HepG2 (cell line): ENCODE measurements around the gene KIAA0825. TPM values are rescaled to one million over a fixed set of nuclear protein-coding genes. Genes with fewer than 3 reads are reported as not detected.

Experiments used
- ATAC-seq: fragments of 200-7000 bp; cut with Tn5 transposase; 3 replicates; pipeline ENCODE4 v1.9.1; 2020; ENCODE audit warnings: mild to moderate bottlenecking, moderate library complexity
- BruUV-seq: library from RNA; stranded (reverse); fragments of 400-500 nt; replicated peaks from 2 replicates; lab custom pipeline; 2021; lab: Mats Ljungman, UMichigan
- CTCF ChIA-PET: fragments of 300-600 bp; formaldehyde crosslinking; extraction: SDS; loops from one replicate; lab custom pipeline; 2021; ENCODE audit warnings: low total read pairs, inconsistent platforms, low intra/inter-chr PET ratio; lab: Yijun Ruan, JAX
- POLR2A ChIA-PET: fragments of 350-600 bp; sonication (Branson Sonifier 250); formaldehyde crosslinking; loops from one replicate; lab custom pipeline; 2020; ENCODE audit warnings: antibody characterized with exemption, inconsistent platforms; lab: Yijun Ruan, JAX
- DNase-seq: peaks from one replicate; pipeline ENCODE4 v3.0.0-alpha.2; 2015; ENCODE audit warnings: low spot score
- FAIRE-seq: peaks from 3 replicates; lab custom pipeline; 2011; peaks lifted over from hg19 to GRCh38; lab: Jason Lieb, UNC
- H2AFZ ChIP-seq: one replicate; pipeline ENCODE4 v1.6.1; 2011; ENCODE audit warnings: low read length, inconsistent platforms
- H3K27ac ChIP-seq: fragments of 300-600 bp; 3 replicates; pipeline ENCODE4 v1.8.0; 2011; ENCODE audit warnings: mixed run types, mild to moderate bottlenecking, mixed read lengths, low read length, inconsistent platforms; ENCODE audit not compliant: insufficient read depth; ENCODE audit errors: extremely low read length
- H3K27me3 ChIP-seq, 2 experiments: fragments of 200-600 bp in 1 of 2; 2 replicates in 1 of 2; 3 replicates in 1 of 2; pipeline versions ENCODE4 v1.6.0 to v1.8.0; 2011; ENCODE audit warnings: low read length in 2 of 2, mild to moderate bottlenecking in 2 of 2, moderate library complexity in 2 of 2, inconsistent platforms in 1 of 2; ENCODE audit not compliant: insufficient read depth in 2 of 2, control insufficient read depth in 1 of 2
- H3K36me3 ChIP-seq, 2 experiments: fragments of 200-600 bp in 1 of 2; replicated peaks in 1 of 2; 2 replicates in 1 of 2; 3 replicates in 1 of 2; pipeline versions ENCODE4 v1.5.1 to v1.8.0; 2011; ENCODE audit warnings: low read length in 2 of 2, inconsistent platforms in 1 of 2; ENCODE audit not compliant: insufficient read depth in 2 of 2, control insufficient read depth in 1 of 2
- H3K4me1 ChIP-seq: 2 replicates; pipeline ENCODE4 v1.5.1; 2012; ENCODE audit warnings: low read length, inconsistent platforms; ENCODE audit not compliant: insufficient read depth
- H3K4me2 ChIP-seq: 2 replicates; pipeline ENCODE4 v1.6.0; 2011; ENCODE audit warnings: low read depth, low read length, inconsistent platforms
- H3K4me3 ChIP-seq, 3 experiments: fragments of 200-600 bp in 1 of 3; sonication (generic), shearing (Covaris generic) in 1 of 3; replicated peaks in 1 of 3; 2 replicates each; pipeline ENCODE4 v1.5.1; 2011 to 2016; ENCODE audit warnings: low read length in 3 of 3, inconsistent platforms in 2 of 3, low read depth in 2 of 3, mild to moderate bottlenecking in 2 of 3, control low read depth in 1 of 3, mixed read lengths in 1 of 3; ENCODE audit not compliant: insufficient read depth in 1 of 3
- H3K79me2 ChIP-seq: one replicate; pipeline ENCODE4 v1.6.1; 2011; ENCODE audit warnings: low read length, inconsistent platforms; ENCODE audit not compliant: insufficient read depth
- H3K9ac ChIP-seq: 2 replicates; pipeline ENCODE4 v1.6.0; 2011; ENCODE audit warnings: mild to moderate bottlenecking, low read depth, low read length, inconsistent platforms; ENCODE audit not compliant: insufficient read depth
- H3K9me3 ChIP-seq: 2 replicates; pipeline ENCODE4 v1.5.1; 2012; ENCODE audit warnings: mild to moderate bottlenecking, low read length
- H4K20me1 ChIP-seq: 2 replicates; pipeline ENCODE4 v1.6.0; 2011; ENCODE audit warnings: inconsistent platforms, mild to moderate bottlenecking, low read length, moderate library complexity; ENCODE audit not compliant: insufficient read depth
- GATA4 ChIP-seq: sonication (generic); IDR thresholded peaks from 2 replicates; pipeline ENCODE4 v1.6.1; 2016; ENCODE audit warnings: antibody characterized with exemption, low read depth, borderline replicate concordance
- HMG20B ChIP-seq: conservative IDR thresholded peaks from 2 replicates; pipeline ENCODE4 v1.6.1; 2016; ENCODE audit warnings: missing genetic modification reagents, missing compliant biosample characterization
- MLLT10 ChIP-seq: sonication (generic); formaldehyde crosslinking; IDR thresholded peaks from 2 replicates; pipeline ENCODE4 v1.4.0; 2020; ENCODE audit warnings: missing genetic modification reagents
- ZIK1 ChIP-seq: sonication (generic); formaldehyde crosslinking; IDR thresholded peaks from 2 replicates; pipeline ENCODE4 v1.5.0; 2020; ENCODE audit warnings: mild to moderate bottlenecking, low read depth, missing genetic modification reagents, borderline replicate concordance
- ZNF468 ChIP-seq: sonication (generic); formaldehyde crosslinking; IDR thresholded peaks from 2 replicates; pipeline ENCODE4 v1.8.0; 2022; ENCODE audit warnings: mild to moderate bottlenecking, moderate library complexity, missing genetic modification reagents
- ZNF550 ChIP-seq: sonication (generic); formaldehyde crosslinking; IDR thresholded peaks from 2 replicates; pipeline ENCODE4 v1.4.0; 2020; ENCODE audit warnings: mild to moderate bottlenecking, missing genetic modification reagents, borderline replicate concordance
- ZSCAN20 ChIP-seq: sonication (generic); formaldehyde crosslinking; IDR thresholded peaks from 2 replicates; pipeline ENCODE4 v1.4.0; 2020; ENCODE audit warnings: missing genetic modification reagents, mild to moderate bottlenecking, borderline replicate concordance
- ZSCAN9 ChIP-seq: IDR thresholded peaks from 2 replicates; pipeline ENCODE4 v1.6.1; 2016; ENCODE audit warnings: borderline replicate concordance
- WGBS: methylation state at CpG from one replicate; pipeline ENCODE4 v1.1.6; 2017; ENCODE audit warnings: low lambda C conversion rate; 5-methylcytosine and 5-hydroxymethylcytosine counted together
- in situ Hi-C: cut with HindIII; loops from 2 replicates; pipeline ENCODE4 v1.10.0; 2017; ENCODE audit warnings: low pct_unique_long_range_greater_than_20kb; ENCODE audit not compliant: extremely low pct_ligation_motif_present
- intact Hi-C: fragments of 100-400 bp; cut with micrococcal nuclease; formaldehyde crosslinking; loops from one replicate; pipeline ENCODE4 v1.10.0; 2022; ENCODE audit not compliant: unreplicated experiment
- polyA plus RNA-seq, 8 experiments: library from polyadenylated mRNA; depleted of rRNA in 3 of 8; stranded (reverse) in 7 of 8; unstranded in 1 of 8; fragments of >200 nt; fragmentation: Illumina TruSeq in 4 of 8; extraction: Trizol in 4 of 8; gene quantifications; 2 replicates each; pipeline versions ENCODE4 v1.2.1 to v1.2.3, GENCODE V29; 2011 to 2016; ENCODE audit warnings: low read depth in 4 of 8, missing spikeins in 1 of 8, mixed read lengths in 1 of 8; ENCODE audit not compliant: insufficient read depth in 1 of 8
- total RNA-seq, 5 experiments: library from RNA; depleted of rRNA; stranded (reverse); fragments of >200 nt; fragmentation: Illumina TruSeq; extraction: Trizol; gene quantifications; 2 replicates each; pipeline ENCODE4 v1.2.3, GENCODE V29; 2016; ENCODE audit warnings: low read depth in 1 of 5
- TF ChIP-seq, protein P1 (sequence below): IDR thresholded peaks from 2 replicates; pipeline ENCODE4 v1.6.1; 2016; ENCODE audit warnings: control low read depth
- TF ChIP-seq, protein P2 (sequence below): sonication (generic); formaldehyde crosslinking; IDR thresholded peaks from 2 replicates; pipeline ENCODE4 v1.4.0; 2020; ENCODE audit warnings: missing genetic modification reagents
- TF ChIP-seq, protein P3 (sequence below): sonication (generic); formaldehyde crosslinking; IDR thresholded peaks from 2 replicates; pipeline ENCODE4 v1.4.0; 2020; ENCODE audit warnings: mild to moderate bottlenecking, missing genetic modification reagents

Gene KIAA0825
- total and polyA plus RNA-seq, 2 of the 13 experiments (the other 11 are each of a cell fraction or from before 2014, with no cell fraction given) = 0.05 to 0.51 TPM

DNA sequence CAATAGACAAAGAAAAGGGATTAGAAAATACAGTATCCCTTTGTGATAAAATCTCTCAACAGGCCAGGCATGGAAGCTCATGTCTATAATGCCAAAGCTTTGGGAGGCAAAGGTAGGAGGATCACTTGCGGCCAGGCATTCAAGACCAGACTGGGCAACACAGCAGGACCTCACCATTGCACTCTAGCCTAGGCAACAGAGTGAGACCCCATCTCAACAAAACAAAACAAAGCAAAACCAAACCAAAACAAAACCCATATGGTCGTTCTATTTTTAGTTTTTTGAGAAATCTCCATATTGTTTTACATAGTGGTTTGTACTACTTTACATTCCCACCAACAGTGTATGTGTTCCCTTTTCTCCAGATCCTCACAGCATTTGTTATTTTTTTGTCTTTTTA lies 193.0 kb downstream of the KIAA0825 start:
- no peaks in the 10 kb centered on the region for H3K36me3 ChIP-seq
- no peaks in the 10 kb centered on the region for H3K9me3 ChIP-seq
- H3K9ac ChIP-seq = no peak overlapping the region
- no peak for DNase-seq
- no peaks in the 10 kb centered on the region for H4K20me1 ChIP-seq
- in situ Hi-C loops (no loop called here), intact Hi-C loops (no loop called here)
- TF ChIP-seq GATA4 (no peak), ZIK1 (CRISPR knock-in tag) (no peak), ZSCAN20 (CRISPR knock-in tag) (no peak), MLLT10 (CRISPR knock-in tag) (no peak), ZNF468 (CRISPR knock-in tag) (no peak), HMG20B (CRISPR knock-in tag) (no peak), ZSCAN9 (CRISPR knock-in tag) (no peak), ZNF550 (CRISPR knock-in tag) (no peak)
- TF ChIP-seq, protein P1, sequence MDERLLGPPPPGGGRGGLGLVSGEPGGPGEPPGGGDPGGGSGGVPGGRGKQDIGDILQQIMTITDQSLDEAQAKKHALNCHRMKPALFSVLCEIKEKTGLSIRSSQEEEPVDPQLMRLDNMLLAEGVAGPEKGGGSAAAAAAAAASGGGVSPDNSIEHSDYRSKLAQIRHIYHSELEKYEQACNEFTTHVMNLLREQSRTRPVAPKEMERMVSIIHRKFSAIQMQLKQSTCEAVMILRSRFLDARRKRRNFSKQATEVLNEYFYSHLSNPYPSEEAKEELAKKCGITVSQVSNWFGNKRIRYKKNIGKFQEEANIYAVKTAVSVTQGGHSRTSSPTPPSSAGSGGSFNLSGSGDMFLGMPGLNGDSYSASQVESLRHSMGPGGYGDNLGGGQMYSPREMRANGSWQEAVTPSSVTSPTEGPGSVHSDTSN = no peak
- TF ChIP-seq, protein P2, sequence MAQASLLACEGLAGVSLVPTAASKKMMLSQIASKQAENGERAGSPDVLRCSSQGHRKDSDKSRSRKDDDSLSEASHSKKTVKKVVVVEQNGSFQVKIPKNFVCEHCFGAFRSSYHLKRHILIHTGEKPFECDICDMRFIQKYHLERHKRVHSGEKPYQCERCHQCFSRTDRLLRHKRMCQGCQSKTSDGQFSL (CRISPR knock-in tag) = no peak
- TF ChIP-seq, protein P3, sequence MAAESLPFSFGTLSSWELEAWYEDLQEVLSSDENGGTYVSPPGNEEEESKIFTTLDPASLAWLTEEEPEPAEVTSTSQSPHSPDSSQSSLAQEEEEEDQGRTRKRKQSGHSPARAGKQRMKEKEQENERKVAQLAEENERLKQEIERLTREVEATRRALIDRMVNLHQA (CRISPR knock-in tag) = no peak
- no TSS peak for BruUV-seq
- no peak for ATAC-seq
- no peak overlapping the region for H3K27ac ChIP-seq
- no peaks in the 10 kb centered on the region for H3K79me2 ChIP-seq
- CTCF ChIA-PET = no interaction called here
- no peak for FAIRE-seq
- H3K4me3 ChIP-seq = no peak overlapping the region
- no peaks in the 10 kb centered on the region for H3K4me1 ChIP-seq
- no peak overlapping the region for H2AFZ ChIP-seq
- H3K27me3 ChIP-seq = no peaks in the 10 kb centered on the region
- 23% methylated on average over 2 of the region's 2 CpGs for WGBS
- POLR2A ChIA-PET = no interaction called here
- H3K4me2 ChIP-seq = no peak overlapping the region
